AG10803 (cell line): ENCODE results near the gene SLC27A6.

Experiments used
- DNase-seq: peaks from one replicate; pipeline ENCODE4 v3.0.0; 2010; ENCODE audit warnings: low read depth
- H3K4me3 ChIP-seq: 2 replicates; pipeline ENCODE4 v1.5.1; 2011; ENCODE audit warnings: mild to moderate bottlenecking, low read length, control low read depth
- TF ChIP-seq, protein P1 (sequence below): conservative IDR thresholded peaks from 2 replicates; pipeline ENCODE4 v1.5.1; 2011; ENCODE audit warnings: mild to moderate bottlenecking, low read length, control low read depth, inconsistent platforms

Gene SLC27A6

DNA sequence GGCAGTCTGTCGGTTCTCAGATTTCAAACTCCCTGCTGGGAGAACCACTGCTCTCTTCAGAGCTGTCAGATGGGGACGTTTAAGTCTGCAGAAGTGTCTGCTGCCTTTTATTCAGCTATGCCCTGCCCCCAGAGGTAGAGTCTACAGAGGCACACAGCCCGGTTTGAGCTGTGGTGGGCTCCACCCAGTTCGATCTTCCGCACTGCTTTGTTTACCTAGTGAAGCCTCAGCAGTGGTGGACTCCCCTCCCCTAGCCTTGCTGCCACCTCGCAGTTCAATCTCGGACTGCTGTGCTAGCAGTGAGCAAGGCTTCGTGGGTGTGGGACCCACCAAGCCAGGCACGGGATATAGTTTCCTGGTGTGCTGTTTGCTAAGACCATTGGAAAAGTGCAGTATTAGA lies 8.0 kb downstream of the SLC27A6 start:
- DNase-seq = no peak
- TF ChIP-seq, protein P1, sequence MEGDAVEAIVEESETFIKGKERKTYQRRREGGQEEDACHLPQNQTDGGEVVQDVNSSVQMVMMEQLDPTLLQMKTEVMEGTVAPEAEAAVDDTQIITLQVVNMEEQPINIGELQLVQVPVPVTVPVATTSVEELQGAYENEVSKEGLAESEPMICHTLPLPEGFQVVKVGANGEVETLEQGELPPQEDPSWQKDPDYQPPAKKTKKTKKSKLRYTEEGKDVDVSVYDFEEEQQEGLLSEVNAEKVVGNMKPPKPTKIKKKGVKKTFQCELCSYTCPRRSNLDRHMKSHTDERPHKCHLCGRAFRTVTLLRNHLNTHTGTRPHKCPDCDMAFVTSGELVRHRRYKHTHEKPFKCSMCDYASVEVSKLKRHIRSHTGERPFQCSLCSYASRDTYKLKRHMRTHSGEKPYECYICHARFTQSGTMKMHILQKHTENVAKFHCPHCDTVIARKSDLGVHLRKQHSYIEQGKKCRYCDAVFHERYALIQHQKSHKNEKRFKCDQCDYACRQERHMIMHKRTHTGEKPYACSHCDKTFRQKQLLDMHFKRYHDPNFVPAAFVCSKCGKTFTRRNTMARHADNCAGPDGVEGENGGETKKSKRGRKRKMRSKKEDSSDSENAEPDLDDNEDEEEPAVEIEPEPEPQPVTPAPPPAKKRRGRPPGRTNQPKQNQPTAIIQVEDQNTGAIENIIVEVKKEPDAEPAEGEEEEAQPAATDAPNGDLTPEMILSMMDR = no peak
- no peak overlapping the region for H3K4me3 ChIP-seq

DNA sequence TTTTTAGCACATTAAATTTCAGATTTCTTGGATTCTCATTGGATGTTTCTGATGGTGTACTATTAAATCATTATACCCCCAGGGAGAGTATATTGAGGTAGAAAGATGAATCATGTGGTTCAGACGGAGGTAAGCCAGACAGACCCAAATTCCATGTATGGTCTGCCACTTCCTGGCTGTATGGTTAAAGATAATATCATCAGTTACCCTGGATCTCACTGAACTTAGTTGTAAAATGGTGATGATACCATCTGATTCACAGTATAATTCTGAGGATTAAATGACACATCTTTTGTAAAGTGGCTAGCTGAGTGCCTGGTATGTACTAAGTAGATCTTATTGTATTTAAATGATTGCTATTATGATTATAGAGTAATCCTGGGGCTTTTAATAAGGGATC lies 9.3 kb downstream of the SLC27A6 start:
- TF ChIP-seq, protein P1 = no peak
- DNase-seq = no peak
- no peak overlapping the region for H3K4me3 ChIP-seq

DNA sequence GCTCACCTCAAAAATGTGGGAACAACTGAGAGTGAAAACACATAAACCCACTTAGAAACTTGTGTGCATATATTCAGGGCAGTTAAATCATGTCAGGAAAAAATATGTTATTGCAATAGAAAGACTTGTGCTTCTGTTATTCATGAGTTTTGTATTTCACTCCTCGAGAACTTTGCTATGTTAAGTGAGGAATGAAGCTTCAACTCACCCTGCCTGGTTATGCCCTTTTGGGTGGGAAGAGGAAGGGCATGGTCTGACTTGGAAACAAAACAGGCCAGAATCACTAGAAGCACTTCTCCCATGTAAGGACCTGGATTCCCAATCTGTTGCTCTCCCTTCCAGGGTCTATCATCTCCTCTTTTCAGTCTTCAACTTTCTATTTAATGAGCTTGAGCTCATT lies 14.5 kb downstream of the SLC27A6 start:
- TF ChIP-seq, protein P1 = no peak
- no peak for DNase-seq
- H3K4me3 ChIP-seq = no peak overlapping the region

DNA sequence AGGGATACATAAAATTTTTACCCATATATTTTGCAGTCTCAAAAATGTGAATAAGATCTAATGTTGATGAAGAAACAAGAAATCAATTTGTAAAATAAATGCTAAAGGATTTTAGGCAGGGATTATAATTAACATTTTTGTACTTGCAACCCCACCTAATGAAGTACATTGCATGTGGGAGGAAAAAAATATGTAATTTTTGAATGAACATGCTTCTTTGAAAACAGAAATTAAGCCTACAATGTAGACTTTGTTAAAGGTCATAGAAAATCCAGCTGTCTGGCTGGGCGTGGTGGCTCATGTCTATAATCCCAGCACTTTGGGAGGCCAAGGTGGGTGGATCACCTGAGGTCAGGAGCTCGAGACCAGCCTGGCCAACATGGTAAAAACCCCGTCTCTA lies 15.6 kb downstream of the SLC27A6 start:
- DNase-seq = no peak
- no peak overlapping the region for H3K4me3 ChIP-seq
- TF ChIP-seq, protein P1 = no peak

DNA sequence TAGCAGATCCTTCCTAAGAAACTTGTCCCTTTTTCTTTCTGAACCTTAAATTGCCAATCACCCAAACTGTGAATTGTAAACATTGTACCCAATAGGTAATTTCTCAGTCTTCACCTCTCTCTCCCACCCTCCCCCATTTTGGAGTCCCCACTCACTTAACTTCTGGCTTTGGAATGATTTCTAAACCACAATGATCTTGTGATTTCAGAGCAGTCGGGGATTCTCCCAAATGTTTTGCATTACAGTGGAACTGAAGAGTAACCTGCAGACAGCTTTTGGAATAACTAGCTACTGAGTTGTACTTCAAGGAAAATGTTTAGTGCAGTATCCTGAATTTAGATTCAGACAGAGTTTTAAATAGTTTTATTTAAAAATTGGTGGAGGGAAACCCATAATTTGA lies 19.2 kb downstream of the SLC27A6 start:
- no peak for DNase-seq
- TF ChIP-seq, protein P1 = no peak
- H3K4me3 ChIP-seq = no peak overlapping the region

DNA sequence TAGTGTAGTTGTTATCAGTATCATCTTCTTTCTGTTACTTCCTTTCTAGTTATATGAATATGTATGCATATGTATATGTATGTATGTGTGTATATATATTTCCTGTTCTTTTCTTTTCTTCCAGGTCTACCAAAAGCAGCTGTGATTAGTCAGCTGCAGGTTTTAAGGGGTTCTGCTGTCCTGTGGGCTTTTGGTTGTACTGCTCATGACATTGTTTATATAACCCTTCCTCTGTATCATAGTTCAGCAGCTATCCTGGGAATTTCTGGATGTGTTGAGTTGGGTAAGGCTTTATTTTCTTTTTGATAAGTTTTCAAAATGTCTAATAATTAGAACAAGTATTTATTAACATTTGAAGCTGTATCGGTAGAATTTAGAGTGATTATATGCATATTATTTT lies 23.2 kb downstream of the SLC27A6 start:
- no peak overlapping the region for H3K4me3 ChIP-seq
- no peak for DNase-seq
- TF ChIP-seq, protein P1 = no peak

DNA sequence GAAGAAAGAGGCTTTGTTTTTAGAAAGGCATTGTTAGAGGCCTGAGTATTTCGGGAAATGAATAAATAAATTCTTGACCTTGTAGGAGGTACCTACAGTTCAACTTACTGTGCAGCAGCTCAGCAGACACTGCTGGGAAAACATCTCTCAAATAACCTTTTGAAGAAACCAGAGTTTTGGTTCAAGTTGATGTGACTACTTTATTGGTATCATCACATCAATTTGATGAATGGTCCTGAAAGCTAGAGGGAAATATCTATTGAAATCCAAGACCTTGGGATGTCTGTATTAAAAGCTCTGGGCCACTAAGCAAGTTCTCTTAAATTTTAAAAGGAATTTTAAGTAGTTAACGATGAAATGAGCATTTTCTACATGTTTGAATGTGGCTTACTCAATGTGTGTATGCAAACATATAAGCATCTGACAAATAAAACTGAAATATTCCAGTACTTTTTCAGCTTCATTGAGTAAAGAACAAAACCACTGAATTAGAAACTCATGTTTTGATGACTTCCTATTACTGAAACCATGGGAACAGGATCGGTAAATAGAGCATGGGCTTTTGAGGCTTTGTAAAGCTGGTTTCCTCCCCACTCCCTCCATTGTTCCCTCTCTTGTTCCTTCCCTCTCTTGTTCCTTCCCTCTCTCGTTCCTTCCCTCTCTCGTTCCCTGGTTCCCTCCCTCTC lies 36.7 kb downstream of the SLC27A6 start:
- H3K4me3 ChIP-seq = no peak overlapping the region
- DNase-seq = no peak
- TF ChIP-seq, protein P1 = no peak
